GM19023 (cell line): ENCODE results near the gene ZNF558.

Experiments used
- ATAC-seq: cut with Tn5 transposase; IDR thresholded peaks from one replicate; pipeline ENCODE4 v1.9.1; 2021; ENCODE audit warnings: mild to moderate bottlenecking, moderate library complexity; ENCODE audit not compliant: unreplicated experiment

Gene ZNF558

DNA sequence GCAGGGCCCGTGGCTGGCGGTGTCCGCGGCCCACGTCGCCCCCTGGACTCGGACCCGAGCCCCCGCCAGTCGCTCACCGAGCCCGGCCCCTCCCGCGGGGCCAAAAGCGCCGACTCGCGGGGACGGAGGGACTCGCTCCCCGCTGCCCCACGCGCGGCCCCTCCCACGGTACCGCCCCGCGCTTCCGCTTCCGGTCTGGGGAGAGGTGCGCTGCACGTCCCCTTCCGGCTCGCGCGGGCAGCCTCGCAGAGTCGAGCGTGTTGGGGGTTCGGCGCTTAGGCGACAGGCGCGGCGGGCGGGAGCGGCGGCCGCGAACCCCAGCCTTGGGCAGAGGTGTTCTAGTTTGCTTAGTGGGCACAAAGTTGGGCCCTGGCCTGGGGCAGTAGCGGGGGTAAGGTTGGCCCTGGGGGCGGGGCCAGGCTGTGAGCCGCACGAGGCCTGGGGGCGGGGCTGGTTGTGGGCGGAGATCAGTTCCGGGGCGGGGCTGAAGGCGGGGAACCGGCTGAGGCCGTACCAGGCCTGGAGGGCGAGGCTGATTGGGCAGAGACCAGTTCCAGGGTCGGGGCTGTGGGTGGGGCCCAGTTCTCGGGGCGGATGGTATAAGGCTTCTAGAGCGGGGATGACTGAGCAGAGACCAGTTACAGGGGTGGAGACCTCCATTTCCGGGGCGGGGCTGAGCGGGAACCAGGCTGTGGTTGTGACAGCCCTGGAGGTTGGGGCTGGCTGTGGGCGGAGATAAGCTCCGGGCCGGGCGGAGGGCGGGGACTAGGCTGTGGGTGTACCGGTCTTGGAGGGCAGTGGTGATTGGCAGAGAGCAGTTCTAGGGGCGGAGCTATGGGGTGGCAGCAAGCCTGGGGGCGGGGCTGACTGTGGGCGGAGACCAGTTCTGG, at the start of gene ZNF558, which contains the start of gene MBD3L1:
TSS of gene ZNF558 (minus strand) at position 173 of the 890 bp plus-strand sequence. CDS start 9,645 bp downstream, outside the sequence.
TSS of gene MBD3L1 (plus strand) at position 246 of the 890 bp plus-strand sequence. CDS start 10,302 bp downstream, outside the sequence.
- peak; percentile 86 for ATAC-seq

DNA sequence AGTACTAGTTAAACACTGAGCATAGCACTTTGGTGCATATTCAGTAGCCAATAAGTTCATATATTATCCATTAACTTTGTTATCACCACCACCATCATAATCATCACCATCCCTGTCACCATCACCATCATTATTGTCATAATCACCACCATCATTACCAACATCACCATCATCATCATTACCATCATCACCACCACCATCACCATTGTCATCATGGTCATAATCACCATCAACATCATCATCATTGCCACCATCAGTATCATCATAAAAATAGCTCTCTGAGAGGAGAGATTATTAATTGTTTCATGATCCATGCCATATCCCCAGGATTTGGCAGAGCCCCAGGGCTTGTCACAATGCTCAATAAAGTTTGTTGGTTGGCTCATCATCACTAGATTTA, 49.4 kb upstream of the ZNF558 start:
- no peak for ATAC-seq

DNA sequence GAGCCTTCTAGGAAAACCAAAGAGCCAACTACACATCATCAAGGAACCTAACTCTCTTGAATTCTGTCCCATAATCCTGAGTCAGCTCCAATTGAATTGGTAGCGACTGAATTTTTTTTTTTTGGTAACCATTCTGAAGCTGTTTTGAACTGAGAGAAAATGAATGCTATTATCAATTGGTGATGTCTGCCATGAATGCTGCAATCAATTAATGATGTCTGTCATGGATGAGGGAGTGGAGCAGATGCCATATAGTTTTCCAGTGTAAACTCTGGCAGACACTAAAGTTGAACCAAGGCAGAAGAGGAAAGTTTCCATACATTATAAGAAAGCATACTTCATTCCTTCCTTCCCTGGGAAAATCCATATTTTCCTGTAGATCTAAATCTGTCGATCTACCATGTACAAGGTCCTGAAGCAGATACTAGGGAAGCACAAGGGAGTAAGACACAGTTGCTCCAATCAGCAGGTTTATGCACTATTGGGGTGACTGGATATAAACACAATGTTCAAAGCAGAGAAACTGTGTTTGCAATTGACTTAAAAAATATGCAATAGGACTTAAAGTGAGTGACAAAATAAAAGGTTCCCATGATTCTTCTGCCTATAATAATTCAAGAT, 48.9 kb upstream of the ZNF558 start:
- no peak for ATAC-seq

GRCh38 chr19:8877854-8878705, 46.0 kb upstream of the ZNF558 start:
- no peak for ATAC-seq

DNA sequence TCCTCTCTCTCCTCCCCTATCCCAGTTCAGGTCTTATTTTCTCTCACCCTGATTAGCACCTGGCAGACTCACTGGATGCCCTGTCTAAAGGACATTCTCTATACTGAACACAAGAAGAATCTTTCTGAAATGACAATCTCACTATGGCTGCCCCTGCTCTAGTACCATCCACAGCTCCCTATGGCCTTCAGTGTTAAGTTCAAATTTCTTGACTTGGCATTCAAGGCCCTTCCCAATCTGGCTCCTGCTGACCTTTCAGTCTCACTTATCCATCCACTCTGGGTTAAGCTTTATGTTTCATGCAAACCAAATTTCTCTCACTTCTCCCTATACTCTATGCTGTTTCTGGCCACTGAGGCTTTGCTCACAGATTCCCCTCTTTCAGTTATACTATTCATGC, 34.2 kb upstream of the ZNF558 start:
- ATAC-seq = no peak

DNA sequence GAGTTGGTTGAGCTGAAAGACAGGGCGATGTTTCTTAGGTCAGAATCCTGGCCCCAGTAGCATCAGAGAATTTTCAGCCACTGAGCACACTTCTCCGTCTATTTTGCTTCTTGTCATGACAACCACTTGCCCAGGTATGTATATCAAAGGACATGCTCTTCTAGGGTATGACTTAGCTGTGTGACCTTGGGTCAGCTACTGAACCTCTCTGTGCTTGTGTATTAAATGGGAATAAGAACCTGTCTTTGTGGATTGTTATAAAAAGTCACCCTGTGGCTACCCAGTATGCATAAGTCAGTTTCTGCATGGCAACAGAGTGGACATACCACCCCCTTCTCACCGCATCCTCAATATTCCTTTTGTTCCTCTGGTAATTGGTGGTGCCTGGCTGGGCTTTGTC, 26.2 kb upstream of the ZNF558 start:
- ATAC-seq = no peak

GRCh38 chr19:8850488-8850887, 18.4 kb upstream of the ZNF558 start:
- ATAC-seq = no peak

- no peak for ATAC-seq
Measured at GRCh38 chr19:8849232-8849631, 17.1 kb upstream of the ZNF558 start.

GRCh38 chr19:8846819-8847218, 14.7 kb upstream of the ZNF558 start:
- no peak for ATAC-seq

DNA sequence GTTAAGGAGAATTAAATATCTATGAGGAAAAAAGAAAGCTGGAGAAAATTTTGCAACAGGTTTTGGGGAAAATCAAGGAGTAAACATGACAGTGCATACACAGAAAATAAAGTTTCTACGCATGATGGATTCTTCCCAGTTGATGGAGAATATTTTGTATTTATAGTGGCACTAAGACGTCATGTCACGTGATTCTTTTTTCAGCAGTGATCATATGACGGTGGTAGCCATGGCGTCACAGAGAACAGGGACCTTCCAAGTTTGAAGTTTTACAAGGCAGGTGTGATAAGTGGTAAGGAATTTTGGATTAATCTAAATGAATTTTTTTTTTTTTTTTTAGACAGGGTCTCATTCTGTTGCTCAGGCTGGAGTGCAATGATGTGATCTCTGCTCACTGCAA, 8.6 kb upstream of the ZNF558 start:
- no peak for ATAC-seq

DNA sequence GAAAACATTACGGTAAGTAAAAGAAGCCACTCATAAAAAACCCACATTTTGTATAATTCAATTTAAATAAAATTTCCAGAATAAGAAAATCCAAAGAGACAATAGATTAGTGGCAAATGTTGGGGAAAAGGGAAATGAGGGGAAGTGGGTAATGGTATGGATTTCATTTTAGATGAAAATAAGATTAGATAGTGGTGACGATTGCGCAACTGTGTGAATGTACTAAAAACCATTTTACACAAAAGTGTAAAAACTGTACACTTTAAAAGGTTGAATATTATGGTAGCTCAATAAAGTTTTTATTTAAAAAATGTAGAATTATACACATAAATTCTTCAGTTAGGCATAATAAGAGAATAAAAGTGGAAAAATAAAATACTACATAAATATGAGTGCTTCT, 3.8 kb upstream of the ZNF558 start:
- ATAC-seq = no peak

GRCh38 chr19:8835446-8835845, 3.3 kb upstream of the ZNF558 start:
- no peak for ATAC-seq

DNA sequence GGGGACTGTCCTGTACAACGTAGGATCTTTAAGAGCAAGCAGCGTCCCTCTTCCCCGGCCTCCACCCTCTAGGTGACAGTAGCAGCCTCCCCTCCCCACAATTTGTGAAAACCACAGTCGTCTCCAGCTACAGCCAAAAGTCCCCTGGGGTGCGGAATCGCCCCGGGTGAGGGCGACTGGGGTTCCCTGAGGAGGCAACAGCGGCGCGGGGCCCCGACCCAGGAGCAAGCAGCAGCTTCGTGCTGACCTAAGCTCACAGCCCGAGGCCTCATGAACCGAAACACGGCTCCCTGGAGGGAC, 322 bp downstream of the ZNF558 start:
- peak; percentile 16 for ATAC-seq

DNA sequence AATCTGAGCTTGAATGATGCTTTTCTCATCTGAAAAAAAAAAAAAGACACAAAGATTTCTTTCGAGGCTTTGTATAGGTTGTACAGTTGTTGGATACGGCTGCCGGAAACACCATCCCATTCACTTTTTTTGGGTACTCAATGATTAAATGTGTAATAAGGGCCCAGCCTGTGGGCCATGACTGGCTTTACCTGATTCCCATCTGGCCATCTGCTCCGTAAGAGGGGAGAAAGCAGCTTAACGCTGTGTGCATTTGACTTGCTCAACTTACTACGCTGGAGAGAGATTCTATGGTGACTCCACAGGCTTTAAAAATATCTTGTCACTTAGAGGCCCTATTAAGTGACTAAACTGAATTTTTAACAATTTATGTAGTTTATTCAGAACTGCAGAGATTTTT, 731 bp downstream of the ZNF558 start:
- no peak for ATAC-seq

DNA sequence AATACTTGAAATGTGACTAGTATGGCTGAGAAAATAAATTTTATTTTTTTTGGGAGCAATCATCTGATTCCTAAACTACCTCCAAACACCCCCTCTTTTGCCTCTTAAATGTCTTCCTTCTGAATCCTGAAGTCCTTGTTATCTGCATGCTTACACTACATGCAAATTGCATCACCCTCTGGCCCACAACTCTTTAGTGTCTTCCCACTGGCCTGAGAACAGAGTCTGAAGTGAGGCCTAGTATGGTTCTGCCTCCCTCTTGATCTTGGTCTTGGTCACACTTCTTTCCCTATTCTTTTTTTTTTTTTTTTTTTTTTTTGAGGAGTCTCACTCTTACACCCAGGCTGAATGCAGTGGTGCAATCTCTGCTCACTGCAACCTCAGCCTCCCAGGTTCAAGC, 4.8 kb downstream of the ZNF558 start:
- ATAC-seq = no peak

- ATAC-seq = no peak
Measured at GRCh38 chr19:8826371-8826770, 5.7 kb downstream of the ZNF558 start.

DNA sequence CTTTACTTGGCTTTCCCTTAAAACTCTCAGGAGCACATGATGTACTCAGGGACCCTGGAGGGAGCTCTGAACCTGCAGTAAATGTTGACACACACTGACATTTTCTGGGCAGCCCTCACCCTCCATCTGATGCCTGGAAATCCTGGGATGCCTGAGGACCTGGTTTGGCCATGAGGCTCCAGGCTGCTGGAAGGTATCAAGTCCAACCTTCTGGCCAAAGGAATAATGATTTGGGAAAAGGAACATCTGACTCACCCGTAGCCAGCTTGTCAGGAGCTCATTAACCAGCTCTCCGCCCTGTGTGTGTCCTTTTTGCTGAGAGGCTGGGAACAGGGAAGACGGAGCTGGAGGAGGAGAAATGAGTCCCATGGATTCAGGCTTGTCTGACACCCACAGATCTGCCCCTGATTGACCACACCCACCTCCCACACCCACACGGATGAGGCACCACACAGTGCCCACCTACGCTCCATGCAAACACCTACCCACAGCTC, 10.3 kb downstream of the ZNF558 start:
- ATAC-seq = no peak

DNA sequence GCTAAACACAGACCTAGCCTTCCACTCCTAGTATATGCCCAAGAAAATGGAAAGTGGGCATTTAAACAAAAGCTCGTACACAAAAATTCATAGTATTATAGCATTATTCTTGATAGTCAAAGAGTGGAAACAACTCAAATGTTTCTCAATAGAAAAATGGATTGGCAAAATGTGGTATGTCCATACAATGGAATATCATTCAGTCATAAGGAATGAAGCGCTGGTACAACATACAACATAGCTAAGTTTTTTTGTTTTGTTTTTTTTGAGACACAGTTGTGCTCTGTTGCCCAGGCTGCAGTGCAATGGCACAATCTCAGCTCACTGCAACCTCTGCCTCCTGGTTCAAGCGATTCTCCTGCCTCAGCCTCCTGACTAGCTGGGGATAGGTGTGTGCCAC, 11.9 kb downstream of the ZNF558 start:
- no peak for ATAC-seq

DNA sequence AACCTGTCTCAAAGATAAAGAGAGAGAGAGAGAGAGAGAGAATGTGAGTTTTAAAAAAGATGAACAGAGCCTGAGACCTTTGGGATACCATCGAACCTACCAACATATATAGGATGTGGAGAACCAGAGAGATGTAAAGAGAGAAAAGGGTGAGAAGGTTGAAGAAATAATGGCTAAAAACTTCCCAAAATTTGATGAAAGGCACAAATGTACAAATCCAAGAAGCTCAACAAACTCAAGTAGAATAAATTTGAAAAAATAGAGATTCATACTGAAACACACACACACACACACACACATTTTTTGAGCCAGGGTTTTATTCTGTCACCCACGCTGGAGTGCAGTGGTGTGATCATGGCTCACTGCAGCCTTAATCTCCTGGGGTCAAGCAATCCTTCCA, 16.3 kb downstream of the ZNF558 start:
- ATAC-seq = no peak

GRCh38 chr19:8814176-8814575, 17.9 kb downstream of the ZNF558 start:
- ATAC-seq = no peak
